ENCODE data around the gene MAPKAPK2. TPM values are rescaled to one million over a fixed set of nuclear protein-coding genes. Genes with fewer than 3 reads are reported as not detected.

The MAPKAPK2 gene
- total RNA-seq, 1 experiment from 2014 or later: 54.9 TPM

DNA sequence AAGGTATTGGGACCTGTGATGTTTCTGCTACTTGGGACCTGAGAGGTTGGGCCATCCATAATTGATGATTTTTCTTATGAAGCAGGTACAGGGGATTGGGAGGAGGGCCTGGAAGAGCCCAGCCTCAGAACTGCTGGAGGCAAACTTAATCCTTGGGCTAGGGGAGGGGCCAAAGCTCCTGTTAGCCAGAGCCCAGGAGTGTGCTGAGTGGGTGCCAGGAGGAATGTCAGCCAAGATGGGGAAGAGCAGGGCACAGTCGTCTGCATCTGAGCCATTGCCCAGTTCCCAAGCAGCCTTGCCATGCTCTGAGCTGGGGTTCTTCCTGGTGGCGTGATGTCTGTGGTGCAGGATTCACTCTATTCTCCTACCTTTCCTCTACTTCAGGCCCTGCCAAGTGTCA, 5.8 kb downstream of the MAPKAPK2 start:
- no peaks in the 10 kb centered on the region for H3K9me3 Mint-ChIP-seq
- no peak overlapping the region for H3K27ac Mint-ChIP-seq
- H3K4me3 Mint-ChIP-seq: no peak overlapping the region
- TF ChIP-seq ZNF396 (CRISPR knock-in tag; IDR thresholded peaks at IDR 0.05; ENCODE audit: borderline replicate concordance): no peak
- POLR2A ChIA-PET: no interaction called here
- no peaks in the 10 kb centered on the region for H3K36me3 Mint-ChIP-seq
- no peak for DNase-seq (ENCODE audit: low spot score)
- ATAC-seq: no peak
- CTCF ChIA-PET: interaction anchor here (0.8 to 4.2 kb wide), 4 partner anchors 26 to 222 kb away, joined by 3 to 24 read pairs (median 4); partner anchors contain the start of gene EIF2D
- H3K4me1 Mint-ChIP-seq: peaks cover 77% of the 10 kb centered on the region
- peaks cover 21% of the 10 kb centered on the region for H3K27me3 Mint-ChIP-seq (ENCODE audit: low read depth)

DNA sequence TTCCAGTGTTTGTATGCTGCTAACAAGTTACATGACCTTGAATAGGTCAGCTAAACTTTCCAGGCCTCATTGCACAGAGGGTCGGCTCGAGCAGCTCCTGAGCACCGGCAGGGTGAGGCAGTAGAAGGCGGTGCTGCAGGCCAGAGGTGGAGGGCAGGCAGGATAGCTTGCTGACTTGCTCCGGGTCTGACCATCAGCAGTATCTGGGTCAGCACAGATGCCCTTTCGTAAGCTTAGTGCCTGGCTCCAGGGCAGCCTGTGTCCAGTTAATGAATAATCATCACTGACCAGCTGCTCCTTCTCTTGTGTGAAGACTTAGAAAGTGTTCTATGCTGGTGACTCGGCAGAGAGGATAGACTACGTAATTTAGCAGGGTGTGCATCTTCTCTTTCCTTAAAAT, 6.9 kb downstream of the MAPKAPK2 start:
- Mint-ChIP-seq H3K9me3 (no peaks in the 10 kb centered on the region), H3K27me3 (ENCODE audit: low read depth) (peaks cover 12% of the 10 kb centered on the region), H3K4me3 (no peak overlapping the region), H3K36me3 (no peaks in the 10 kb centered on the region), H3K4me1 (peaks cover 73% of the 10 kb centered on the region), H3K27ac (no peak overlapping the region)
- ChIA-PET CTCF (interaction anchor here (1.3 to 4.2 kb wide), 5 partner anchors 27 to 221 kb away, joined by 3 to 24 read pairs (median 6); partner anchors contain the start of gene EIF2D), POLR2A (no interaction called here)
- ATAC-seq: no peak
- no peak for TF ChIP-seq SOX15 (CRISPR knock-in tag; IDR thresholded peaks at IDR 0.05)
- TF ChIP-seq SMAD3 (CRISPR knock-in tag; IDR thresholded peaks at IDR 0.05; ENCODE audit: borderline replicate concordance): no peak
- TF ChIP-seq ZNF121 (CRISPR knock-in tag; IDR thresholded peaks at IDR 0.05): no peak
- TF ChIP-seq, protein P1, sequence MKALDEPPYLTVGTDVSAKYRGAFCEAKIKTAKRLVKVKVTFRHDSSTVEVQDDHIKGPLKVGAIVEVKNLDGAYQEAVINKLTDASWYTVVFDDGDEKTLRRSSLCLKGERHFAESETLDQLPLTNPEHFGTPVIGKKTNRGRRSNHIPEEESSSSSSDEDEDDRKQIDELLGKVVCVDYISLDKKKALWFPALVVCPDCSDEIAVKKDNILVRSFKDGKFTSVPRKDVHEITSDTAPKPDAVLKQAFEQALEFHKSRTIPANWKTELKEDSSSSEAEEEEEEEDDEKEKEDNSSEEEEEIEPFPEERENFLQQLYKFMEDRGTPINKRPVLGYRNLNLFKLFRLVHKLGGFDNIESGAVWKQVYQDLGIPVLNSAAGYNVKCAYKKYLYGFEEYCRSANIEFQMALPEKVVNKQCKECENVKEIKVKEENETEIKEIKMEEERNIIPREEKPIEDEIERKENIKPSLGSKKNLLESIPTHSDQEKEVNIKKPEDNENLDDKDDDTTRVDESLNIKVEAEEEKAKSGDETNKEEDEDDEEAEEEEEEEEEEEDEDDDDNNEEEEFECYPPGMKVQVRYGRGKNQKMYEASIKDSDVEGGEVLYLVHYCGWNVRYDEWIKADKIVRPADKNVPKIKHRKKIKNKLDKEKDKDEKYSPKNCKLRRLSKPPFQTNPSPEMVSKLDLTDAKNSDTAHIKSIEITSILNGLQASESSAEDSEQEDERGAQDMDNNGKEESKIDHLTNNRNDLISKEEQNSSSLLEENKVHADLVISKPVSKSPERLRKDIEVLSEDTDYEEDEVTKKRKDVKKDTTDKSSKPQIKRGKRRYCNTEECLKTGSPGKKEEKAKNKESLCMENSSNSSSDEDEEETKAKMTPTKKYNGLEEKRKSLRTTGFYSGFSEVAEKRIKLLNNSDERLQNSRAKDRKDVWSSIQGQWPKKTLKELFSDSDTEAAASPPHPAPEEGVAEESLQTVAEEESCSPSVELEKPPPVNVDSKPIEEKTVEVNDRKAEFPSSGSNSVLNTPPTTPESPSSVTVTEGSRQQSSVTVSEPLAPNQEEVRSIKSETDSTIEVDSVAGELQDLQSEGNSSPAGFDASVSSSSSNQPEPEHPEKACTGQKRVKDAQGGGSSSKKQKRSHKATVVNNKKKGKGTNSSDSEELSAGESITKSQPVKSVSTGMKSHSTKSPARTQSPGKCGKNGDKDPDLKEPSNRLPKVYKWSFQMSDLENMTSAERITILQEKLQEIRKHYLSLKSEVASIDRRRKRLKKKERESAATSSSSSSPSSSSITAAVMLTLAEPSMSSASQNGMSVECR (CRISPR knock-in tag; IDR thresholded peaks at IDR 0.05; ENCODE audit: borderline replicate concordance): no peak
- no peak for TF ChIP-seq MXD4 (CRISPR knock-in tag; IDR thresholded peaks at IDR 0.05; ENCODE audit: borderline replicate concordance)
- TF ChIP-seq, protein P2, sequence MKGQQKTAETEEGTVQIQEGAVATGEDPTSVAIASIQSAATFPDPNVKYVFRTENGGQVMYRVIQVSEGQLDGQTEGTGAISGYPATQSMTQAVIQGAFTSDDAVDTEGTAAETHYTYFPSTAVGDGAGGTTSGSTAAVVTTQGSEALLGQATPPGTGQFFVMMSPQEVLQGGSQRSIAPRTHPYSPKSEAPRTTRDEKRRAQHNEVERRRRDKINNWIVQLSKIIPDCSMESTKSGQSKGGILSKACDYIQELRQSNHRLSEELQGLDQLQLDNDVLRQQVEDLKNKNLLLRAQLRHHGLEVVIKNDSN (CRISPR knock-in tag; IDR thresholded peaks at IDR 0.05): no peak
- TF ChIP-seq, protein P3, sequence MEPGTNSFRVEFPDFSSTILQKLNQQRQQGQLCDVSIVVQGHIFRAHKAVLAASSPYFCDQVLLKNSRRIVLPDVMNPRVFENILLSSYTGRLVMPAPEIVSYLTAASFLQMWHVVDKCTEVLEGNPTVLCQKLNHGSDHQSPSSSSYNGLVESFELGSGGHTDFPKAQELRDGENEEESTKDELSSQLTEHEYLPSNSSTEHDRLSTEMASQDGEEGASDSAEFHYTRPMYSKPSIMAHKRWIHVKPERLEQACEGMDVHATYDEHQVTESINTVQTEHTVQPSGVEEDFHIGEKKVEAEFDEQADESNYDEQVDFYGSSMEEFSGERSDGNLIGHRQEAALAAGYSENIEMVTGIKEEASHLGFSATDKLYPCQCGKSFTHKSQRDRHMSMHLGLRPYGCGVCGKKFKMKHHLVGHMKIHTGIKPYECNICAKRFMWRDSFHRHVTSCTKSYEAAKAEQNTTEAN (CRISPR knock-in tag; IDR thresholded peaks at IDR 0.05): no peak
- no peak for TF ChIP-seq EMX1 (CRISPR knock-in tag; IDR thresholded peaks at IDR 0.05)
- TF ChIP-seq KAT7 (CRISPR knock-in tag; IDR thresholded peaks at IDR 0.05; ENCODE audit: borderline replicate concordance): no peak
- TF ChIP-seq, protein P4, sequence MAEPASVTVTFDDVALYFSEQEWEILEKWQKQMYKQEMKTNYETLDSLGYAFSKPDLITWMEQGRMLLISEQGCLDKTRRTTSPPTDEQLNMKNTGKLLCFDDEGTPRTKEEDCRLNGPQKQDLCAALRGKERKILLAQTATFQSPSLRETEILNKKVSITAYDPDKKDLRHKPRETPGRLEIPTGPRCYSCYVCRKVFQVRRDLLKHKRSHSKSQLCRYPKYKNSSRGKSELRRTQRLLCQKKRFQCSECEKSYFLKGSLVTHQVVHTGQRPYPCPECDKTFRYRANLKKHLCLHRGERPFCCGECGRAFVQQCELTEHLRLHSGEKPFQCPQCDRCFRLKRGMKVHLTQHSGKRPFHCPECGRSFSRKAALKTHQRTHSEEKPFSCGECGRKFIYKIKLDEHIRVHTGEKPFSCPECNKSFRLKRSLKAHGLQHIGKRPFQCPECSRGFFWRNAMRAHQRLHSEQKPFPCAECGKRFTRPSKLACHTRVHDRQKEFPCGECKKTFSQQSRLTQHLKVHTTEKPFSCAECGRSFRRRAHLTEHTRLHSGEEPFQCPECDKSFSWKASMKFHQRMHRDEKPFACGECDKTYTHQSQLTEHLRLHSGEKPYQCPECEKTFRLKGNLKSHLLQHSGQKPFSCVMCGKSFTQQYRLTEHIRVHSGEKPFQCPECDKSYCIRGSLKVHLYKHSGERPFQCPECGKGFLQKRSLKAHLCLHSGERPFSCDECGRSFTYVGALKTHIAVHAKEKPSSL (CRISPR knock-in tag; conservative IDR thresholded peaks at IDR 0.05): no peak
- no peak for TF ChIP-seq JUN (CRISPR knock-in tag; IDR thresholded peaks at IDR 0.05)
- TF ChIP-seq ZNF138 (CRISPR knock-in tag; conservative IDR thresholded peaks at IDR 0.05): no peak
- no peak for TF ChIP-seq ATF1 (CRISPR knock-in tag; IDR thresholded peaks at IDR 0.05)
- TF ChIP-seq ZNF232 (CRISPR knock-in tag; IDR thresholded peaks at IDR 0.05): no peak
- no peak for DNase-seq (ENCODE audit: low spot score)
